GM19238 (cell line): ENCODE results near the gene NAGPA.

Experiments used
- DNase-seq: peaks from one replicate; pipeline ENCODE4 v3.0.0; 2011; ENCODE audit warnings: low spot score; ENCODE audit not compliant: insufficient read length

NAGPA gene

GRCh38 chr16:5005916-5006315 is 27.8 kb downstream of the NAGPA start:
- no peak for DNase-seq

- no peak for DNase-seq
These were observed 29.4 kb downstream of the NAGPA start for GRCh38 chr16:5004311-5004710.

GRCh38 chr16:5003828-5004227 is 29.9 kb downstream of the NAGPA start:
- no peak for DNase-seq

GRCh38 chr16:5003211-5003610 is 30.5 kb downstream of the NAGPA start:
- DNase-seq: no peak

- no peak for DNase-seq
These were observed 31.0 kb downstream of the NAGPA start for GRCh38 chr16:5002699-5003143.

GRCh38 chr16:5001986-5002385 is 31.7 kb downstream of the NAGPA start:
- DNase-seq: no peak

GRCh38 chr16:5001571-5001970 is 32.2 kb downstream of the NAGPA start:
- no peak for DNase-seq

GRCh38 chr16:5000573-5001001 is 33.1 kb downstream of the NAGPA start:
- DNase-seq: no peak

- no peak for DNase-seq
These were observed 38.9 kb downstream of the NAGPA start for GRCh38 chr16:4994719-4995434.

- no peak for DNase-seq
These were observed 42.0 kb downstream of the NAGPA start for GRCh38 chr16:4991754-4992153.

GRCh38 chr16:4990415-4990814 is 43.3 kb downstream of the NAGPA start:
- no peak for DNase-seq

GRCh38 chr16:4989391-4990006 is 44.2 kb downstream of the NAGPA start:
- no peak for DNase-seq

- DNase-seq: no peak
These were observed 45.1 kb downstream of the NAGPA start for GRCh38 chr16:4988647-4989046.

GRCh38 chr16:4987580-4988374 is 46.0 kb downstream of the NAGPA start:
- no peak for DNase-seq

GRCh38 chr16:4987250-4987579 is 46.5 kb downstream of the NAGPA start:
- no peak for DNase-seq

- DNase-seq: no peak
These were observed 49.4 kb downstream of the NAGPA start for GRCh38 chr16:4984174-4984990.

- DNase-seq: no peak
These were observed 51.5 kb downstream of the NAGPA start for GRCh38 chr16:4982056-4982867.

- no peak for DNase-seq
These were observed 52.3 kb downstream of the NAGPA start for GRCh38 chr16:4981473-4981872.

- no peak for DNase-seq
These were observed 53.0 kb downstream of the NAGPA start for GRCh38 chr16:4980691-4981090.

- DNase-seq: no peak
These were observed 53.7 kb downstream of the NAGPA start for GRCh38 chr16:4979736-4980660.
